ENCODE results near the gene PLA2G2F. TPM values are rescaled to one million over a fixed set of nuclear protein-coding genes. Genes with fewer than 3 reads are reported as not detected.

The PLA2G2F gene
- total and polyA plus RNA-seq, 9 of the 15 experiments (the other 6 are each of a cell fraction or from before 2014, with no cell fraction given), result not detected

- H3K36me3 ChIP-seq (ENCODE audit: control insufficient read depth, insufficient read depth, low read length), result peaks cover 27% of the 10 kb centered on the region; the same call in 2 of the 3 replicates
- in situ Hi-C loops (cut with MboI) (no loop called here), intact Hi-C loops (cut with micrococcal nuclease) (loop anchor here (1.0 to 5.0 kb wide), 2 partner anchors 9 to 33 kb away; partner anchors contain the start of genes PLA2G2C and UBXN10)
- ChIA-PET CTCF (ENCODE audit: low intra/inter-chr PET ratio) (interaction anchor here (0.7 to 0.8 kb wide), 3 partner anchors 95 to 278 kb away, joined by 3 to 4 read pairs (median 3); no protein-coding TSS in a partner anchor), POLR2A (interaction anchor here (0.9 to 1.7 kb wide), 6 partner anchors 8 to 33 kb away, joined by 3 to 4 read pairs (median 4); no protein-coding TSS in a partner anchor)
- peaks cover 32 to 57% of the 10 kb centered on the region in 2 experiments for H3K4me1 ChIP-seq (replicated peaks in 1 of 2; ENCODE audit: control insufficient read depth in 2 of 2, insufficient read depth in 2 of 2, low read length in 2 of 2)
- no peak overlapping the region for H3K4me3 ChIP-seq
- H3K27me3 ChIP-seq (ENCODE audit: control insufficient read depth in 2 of 2, insufficient read depth in 2 of 2, low read length in 2 of 2), result no peaks in the 10 kb centered on the region
- TF ChIP-seq ZFX (CRISPR knock-in tag; IDR thresholded peaks at IDR 0.05) (no peak), MBD1 (CRISPR knock-in tag; IDR thresholded peaks at IDR 0.05) (no peak), ZNF644 (tag; IDR thresholded peaks at IDR 0.05; ENCODE audit: low read depth) (0 out of 2 replicates have a peak, but pooled peaks have one; percentile 45), POLR2AphosphoS2 (IDR thresholded peaks at IDR 0.05; ENCODE audit: low read length) (0 out of 2 replicates have a peak, but pooled peaks have one; percentile 27), HES1 (IDR thresholded peaks at IDR 0.05; ENCODE audit: low read depth) (no peak), TBP (optimal IDR thresholded peaks at IDR 0.05; ENCODE audit: low read depth, low read length) (no peak), L3MBTL2 (IDR thresholded peaks at IDR 0.05) (0 out of 2 replicates have a peak, but pooled peaks have one; percentile 1), ZFP36 (IDR thresholded peaks at IDR 0.05; ENCODE audit: low read depth, low read length, partially characterized antibody) (no peak), ZNF584 (CRISPR knock-in tag; IDR thresholded peaks at IDR 0.05; ENCODE audit: low read depth) (no peak), MNT (conservative IDR thresholded peaks at IDR 0.05) (0 out of 4 replicates have a peak, but pooled peaks of 1 of the 2 experiments have one; percentile 1), ZNF253 (CRISPR knock-in tag; conservative IDR thresholded peaks at IDR 0.05) (no peak), NUFIP1 (IDR thresholded peaks at IDR 0.05; ENCODE audit: partially characterized antibody) (no peak), POLR2H (tag; IDR thresholded peaks at IDR 0.05; ENCODE audit: low read depth) (0 out of 2 replicates have a peak, but pooled peaks have one; percentile 8), KDM2B (CRISPR knock-in tag; IDR thresholded peaks at IDR 0.05) (no peak)
- ATAC-seq, result no peak
- no peaks in the 10 kb centered on the region for H3K9me1 ChIP-seq (ENCODE audit: control insufficient read depth, insufficient read depth, low read length)
- no peak overlapping the region for H2AFZ ChIP-seq (ENCODE audit: low read depth, low read length)
- no peak for DNase-seq (ENCODE audit: extremely low read depth in 1 of 4, low spot score in 3 of 4)
- no peaks in the 10 kb centered on the region for H4K20me1 ChIP-seq (replicated peaks; ENCODE audit: control insufficient read depth, insufficient read depth, low read length)
- no peaks in the 10 kb centered on the region for H3K9me3 ChIP-seq (replicated peaks; ENCODE audit: control insufficient read depth, insufficient read depth, low read depth, low read length)
- H3K27ac ChIP-seq (ENCODE audit: extremely low read depth, low read depth, low read length), result no peak overlapping the region
- FAIRE-seq, result no peak
- H3K79me2 ChIP-seq (ENCODE audit: control insufficient read depth, insufficient read depth, low read length), result peaks cover 5% of the 10 kb centered on the region; the same call in 2 of the 3 replicates
- BruUV-seq (replicated peaks), result no TSS peak
- H3K9ac ChIP-seq (ENCODE audit: insufficient read depth in 1 of 2, low read depth in 2 of 2, low read length in 2 of 2), result no peak overlapping the region
- H3K4me2 ChIP-seq (ENCODE audit: insufficient read depth, low read length), result no peak overlapping the region
- 54% methylated on average over 4 of the region's 4 CpGs for WGBS (ENCODE audit: insufficient coverage, low coverage, missing lambda C conversion rate)
Observed at GRCh38 chr1:20195462-20195780, 56.3 kb downstream of the PLA2G2F start.

Measured in K562 (cell line).